ENCODE measurements around the gene CHD9NB.
A peak's percentile ranks its signal among the peaks of the same experiment; 100 is the strongest.
"Not testable (repeated sequence)": the region's sequence is repeated elsewhere in the genome, so short reads cannot be mapped to it uniquely, and the experiment has no call there.

The CHD9NB gene

GRCh38 chr16:53055541-53056391, 3.1 kb upstream of the CHD9NB start:
- no peak for DNase-seq

- peak; percentile 94 for DNase-seq
Measured at GRCh38 chr16:53054670-53055485, 2.2 kb upstream of the CHD9NB start, which contains the start of gene CHD9. Gene CHD9 (plus strand): TSS chr16:53054991. CDS start chr16:53156090, 101,099 bp downstream.

- DNase-seq, result peak; percentile 54
Measured at GRCh38 chr16:53053967-53054669, 1.4 kb upstream of the CHD9NB start.

- DNase-seq, result not testable (repeated sequence)
Measured at GRCh38 chr16:53051255-53051654, 1.4 kb downstream of the CHD9NB start.

GRCh38 chr16:53048139-53048915, 4.4 kb downstream of the CHD9NB start:
- no peak for DNase-seq

GRCh38 chr16:53047515-53047914, 5.2 kb downstream of the CHD9NB start:
- not testable (repeated sequence) for DNase-seq

GRCh38 chr16:53045341-53046220, 7.1 kb downstream of the CHD9NB start:
- no peak for DNase-seq

GRCh38 chr16:53043986-53044601, 8.6 kb downstream of the CHD9NB start:
- DNase-seq, result no peak

GRCh38 chr16:53043428-53043831, 9.3 kb downstream of the CHD9NB start:
- DNase-seq, result no peak

- no peak for DNase-seq
Measured at GRCh38 chr16:53042235-53042701, 10.4 kb downstream of the CHD9NB start.

GRCh38 chr16:53041320-53042051, 11.2 kb downstream of the CHD9NB start:
- peak; percentile 94 for DNase-seq

- no peak for DNase-seq
Measured at GRCh38 chr16:53040788-53041187, 11.9 kb downstream of the CHD9NB start.

- DNase-seq, result not testable (repeated sequence)
Measured at GRCh38 chr16:53036711-53037110, 16.0 kb downstream of the CHD9NB start.

GRCh38 chr16:53036066-53036465, 16.6 kb downstream of the CHD9NB start:
- no peak for DNase-seq

GRCh38 chr16:53035176-53035942, 17.3 kb downstream of the CHD9NB start:
- no peak for DNase-seq

- DNase-seq, result no peak
Measured at GRCh38 chr16:53034306-53034705, 18.4 kb downstream of the CHD9NB start.

GRCh38 chr16:53031323-53031942, 21.3 kb downstream of the CHD9NB start:
- no peak for DNase-seq

GRCh38 chr16:53029971-53030370, 22.7 kb downstream of the CHD9NB start:
- no peak for DNase-seq

- DNase-seq, result no peak
Measured at GRCh38 chr16:53024045-53024444, 28.7 kb downstream of the CHD9NB start.

Measured in NCI-H2171 treated with DMSO at 0.1 percent for 48 hours (cell line).